Measurements from ENCODE around the gene SCAPER. TPM values are rescaled to one million over a fixed set of nuclear protein-coding genes. Genes with fewer than 3 reads are reported as not detected.

Gene SCAPER
- total and polyA plus RNA-seq, 10 donors, result 3.9 to 53.3 (median 34.0) TPM

DNA sequence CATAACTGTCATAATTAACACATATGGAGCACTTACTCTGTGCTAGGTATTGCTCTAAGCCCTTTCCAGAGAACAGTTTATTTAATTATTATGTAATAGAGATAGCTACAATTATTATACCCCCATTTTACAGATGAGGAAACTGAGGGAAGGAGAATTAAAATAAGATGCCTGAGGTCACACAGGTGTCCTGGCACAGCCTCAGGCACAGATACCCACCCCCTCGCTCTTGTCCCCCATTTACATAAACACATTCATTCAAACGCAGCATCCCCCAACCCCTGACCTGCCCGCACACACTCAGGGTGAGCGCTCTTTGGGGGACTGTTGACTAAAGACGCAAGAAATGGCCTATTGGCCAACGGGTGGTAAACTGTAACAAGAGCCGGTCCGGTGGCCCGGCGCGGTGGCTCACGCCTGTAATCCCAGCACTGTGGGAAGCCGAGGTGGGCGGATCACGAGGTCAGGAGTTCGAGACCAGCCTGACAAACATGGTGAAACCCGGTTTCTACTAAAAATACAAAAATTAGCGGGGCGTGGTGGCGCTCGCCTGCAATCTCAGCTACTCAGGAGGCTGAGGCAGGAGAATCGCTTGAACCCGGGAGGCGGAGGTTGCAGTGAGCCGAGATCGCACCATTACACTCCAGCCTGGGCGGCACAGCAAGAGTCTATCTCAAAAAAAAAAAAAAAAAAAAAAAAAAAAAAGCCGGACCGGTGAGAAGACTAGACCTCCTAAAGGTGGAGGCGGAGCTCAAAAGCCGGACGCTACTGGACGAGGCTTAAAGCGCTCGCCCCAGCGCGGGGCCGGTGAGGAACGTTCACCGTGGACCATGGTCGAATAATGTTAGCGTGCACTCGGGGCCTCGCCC lies 570.5 kb downstream of the SCAPER start:
- no peak for DNase-seq
- Histone ChIP-seq H3K9me3 (peaks cover 0 to 3% (median 0%) of the 10 kb centered on the region in 8 donors), H3K36me3 (no peaks in the 10 kb centered on the region), H3K4me3 (peak overlapping the region in 5 of 8 donors; percentile 8 to 67 (median 36)), H3K4me1 (peaks cover 21 to 51% (median 47%) of the 10 kb centered on the region in 6 donors), H3K27me3 (replicated peaks in 1 of 7) (peaks cover 12 to 93% (median 73%) of the 10 kb centered on the region in 7 donors), H3K27ac (peak overlapping the region in 2 of 8 donors; percentile 53 to 82)
- intact Hi-C loops (cut with DNase I; ENCODE audit: low total_unique reads), result no loop called here
- WGBS, 5 donors, result 26 to 36% (median 28%) methylated on average over 44 of the region's 44 CpGs
- no peak for TF ChIP-seq POLR2A (IDR thresholded peaks at IDR 0.05)
- TF ChIP-seq POLR2AphosphoS5 (IDR thresholded peaks at IDR 0.05), result no peak
- TF ChIP-seq, protein P1, sequence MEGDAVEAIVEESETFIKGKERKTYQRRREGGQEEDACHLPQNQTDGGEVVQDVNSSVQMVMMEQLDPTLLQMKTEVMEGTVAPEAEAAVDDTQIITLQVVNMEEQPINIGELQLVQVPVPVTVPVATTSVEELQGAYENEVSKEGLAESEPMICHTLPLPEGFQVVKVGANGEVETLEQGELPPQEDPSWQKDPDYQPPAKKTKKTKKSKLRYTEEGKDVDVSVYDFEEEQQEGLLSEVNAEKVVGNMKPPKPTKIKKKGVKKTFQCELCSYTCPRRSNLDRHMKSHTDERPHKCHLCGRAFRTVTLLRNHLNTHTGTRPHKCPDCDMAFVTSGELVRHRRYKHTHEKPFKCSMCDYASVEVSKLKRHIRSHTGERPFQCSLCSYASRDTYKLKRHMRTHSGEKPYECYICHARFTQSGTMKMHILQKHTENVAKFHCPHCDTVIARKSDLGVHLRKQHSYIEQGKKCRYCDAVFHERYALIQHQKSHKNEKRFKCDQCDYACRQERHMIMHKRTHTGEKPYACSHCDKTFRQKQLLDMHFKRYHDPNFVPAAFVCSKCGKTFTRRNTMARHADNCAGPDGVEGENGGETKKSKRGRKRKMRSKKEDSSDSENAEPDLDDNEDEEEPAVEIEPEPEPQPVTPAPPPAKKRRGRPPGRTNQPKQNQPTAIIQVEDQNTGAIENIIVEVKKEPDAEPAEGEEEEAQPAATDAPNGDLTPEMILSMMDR (IDR thresholded peaks at IDR 0.05 in 8 of 11, conservative IDR thresholded peaks at IDR 0.05 in 3 of 11), result no peak

DNA sequence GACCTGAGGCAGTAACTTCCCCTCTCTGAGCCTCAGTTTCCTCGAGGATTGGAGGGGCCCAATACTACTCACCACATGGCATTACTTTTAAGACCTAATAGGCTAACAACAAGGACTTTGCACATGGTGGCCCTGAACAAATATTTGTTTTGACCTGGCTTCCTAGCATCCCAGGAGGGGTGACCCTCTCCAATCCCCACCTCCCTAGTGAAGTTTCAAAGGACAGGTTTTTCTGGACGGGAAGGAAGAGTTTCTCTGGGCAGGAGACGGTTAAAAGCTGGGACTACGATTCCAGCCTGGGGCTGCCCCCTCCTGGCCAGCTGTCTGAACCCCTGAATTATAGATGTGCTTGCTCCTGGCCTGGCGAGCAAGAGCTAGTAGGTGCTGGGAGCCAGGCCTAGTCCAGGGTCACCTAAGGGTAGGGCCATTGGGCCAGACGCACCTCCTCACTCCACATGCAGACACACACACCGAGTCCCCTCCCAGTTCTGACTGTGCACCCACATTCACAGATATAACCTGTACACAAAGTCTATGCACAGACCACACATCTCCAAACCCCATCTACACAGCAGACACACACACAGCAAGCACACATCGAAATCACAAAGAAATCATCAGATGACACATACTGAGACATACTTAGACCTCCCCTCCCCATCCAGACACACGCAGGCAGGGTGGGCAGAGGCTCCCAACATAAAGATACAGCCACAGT lies 571.3 kb downstream of the SCAPER start:
- TF ChIP-seq, protein P1 (IDR thresholded peaks at IDR 0.05 in 8 of 11, conservative IDR thresholded peaks at IDR 0.05 in 3 of 11), result peak in 2 of 11 experiments; percentile 6 to 13
- TF ChIP-seq POLR2A (IDR thresholded peaks at IDR 0.05), result no peak
- H3K27ac ChIP-seq, result no peak overlapping the region
- no peak for DNase-seq
- peaks cover 16 to 43% (median 39%) of the 10 kb centered on the region in 6 donors for H3K4me1 ChIP-seq
- peaks cover 0 to 3% (median 0%) of the 10 kb centered on the region in 8 donors for H3K9me3 ChIP-seq
- peaks cover 8 to 91% (median 65%) of the 10 kb centered on the region in 7 donors for H3K27me3 ChIP-seq (replicated peaks in 1 of 7)
- 42 to 53% (median 51%) methylated on average over 9 of the region's 9 CpGs for WGBS, 5 donors
- no peaks in the 10 kb centered on the region for H3K36me3 ChIP-seq
- intact Hi-C loops (cut with DNase I; ENCODE audit: low total_unique reads), result no loop called here
- no peak overlapping the region for H3K4me3 ChIP-seq

GRCh38 chr15:76333309-76333708 lies 571.8 kb downstream of the SCAPER start:
- H3K4me1 ChIP-seq, result peaks cover 16 to 37% (median 33%) of the 10 kb centered on the region in 6 donors
- H3K9me3 ChIP-seq, result peaks cover 0 to 3% (median 0%) of the 10 kb centered on the region in 8 donors
- no peak overlapping the region for H3K4me3 ChIP-seq
- WGBS, 5 donors, result 86 to 96% (median 88%) methylated on average over 1 of the region's 1 CpG
- no peak for TF ChIP-seq POLR2A (IDR thresholded peaks at IDR 0.05)
- TF ChIP-seq, protein P1 (IDR thresholded peaks at IDR 0.05 in 8 of 11, conservative IDR thresholded peaks at IDR 0.05 in 3 of 11), result no peak
- TF ChIP-seq POLR2AphosphoS5 (IDR thresholded peaks at IDR 0.05), result no peak
- peaks cover 8 to 86% (median 59%) of the 10 kb centered on the region in 7 donors for H3K27me3 ChIP-seq (replicated peaks in 1 of 7)
- intact Hi-C loops (cut with DNase I; ENCODE audit: low total_unique reads), result no loop called here
- H3K27ac ChIP-seq, result no peak overlapping the region
- no peaks in the 10 kb centered on the region for H3K36me3 ChIP-seq
- no peak for DNase-seq
